Muscle of arm (tissue), 12 donors: ENCODE results near the gene PKN1. TPM values are rescaled to one million over a fixed set of nuclear protein-coding genes. Genes with fewer than 3 reads are reported as not detected.

Experiments
- DNase-seq: peaks from one replicate; pipeline ENCODE4 v3.0.0-alpha.2; 2013
- polyA plus RNA-seq, 12 donors: library from polyadenylated mRNA; unstranded; fragments of 120-200 nt; gene quantifications; one replicate each; pipeline ENCODE4 v1.2.1, GENCODE V29; 2013; ENCODE audit not compliant: insufficient read length in 12 of 12

Gene PKN1
- polyA plus RNA-seq, 12 donors, result 41.3 to 73.8 (median 53.7) TPM; not detected in 1

DNA sequence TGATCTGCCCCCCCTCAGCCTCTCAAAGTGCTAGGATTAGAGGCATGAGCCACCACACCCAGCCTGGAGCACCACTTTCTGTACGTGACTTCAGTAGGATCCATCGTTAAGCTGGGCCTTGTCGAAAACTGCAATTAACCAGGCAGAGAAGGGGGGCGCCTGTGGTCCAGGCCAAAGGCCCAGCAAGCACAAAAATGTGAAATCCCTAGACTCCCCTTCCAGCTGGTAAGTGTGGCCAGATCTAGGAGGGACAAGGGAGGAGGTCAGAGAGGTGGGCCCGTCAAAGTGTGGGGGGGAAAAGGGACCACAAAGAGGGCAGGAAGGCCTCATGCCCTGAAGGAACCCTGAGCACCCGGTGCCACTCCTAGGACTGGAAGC lies 27.7 kb upstream of the PKN1 start:
- no peak for DNase-seq

DNA sequence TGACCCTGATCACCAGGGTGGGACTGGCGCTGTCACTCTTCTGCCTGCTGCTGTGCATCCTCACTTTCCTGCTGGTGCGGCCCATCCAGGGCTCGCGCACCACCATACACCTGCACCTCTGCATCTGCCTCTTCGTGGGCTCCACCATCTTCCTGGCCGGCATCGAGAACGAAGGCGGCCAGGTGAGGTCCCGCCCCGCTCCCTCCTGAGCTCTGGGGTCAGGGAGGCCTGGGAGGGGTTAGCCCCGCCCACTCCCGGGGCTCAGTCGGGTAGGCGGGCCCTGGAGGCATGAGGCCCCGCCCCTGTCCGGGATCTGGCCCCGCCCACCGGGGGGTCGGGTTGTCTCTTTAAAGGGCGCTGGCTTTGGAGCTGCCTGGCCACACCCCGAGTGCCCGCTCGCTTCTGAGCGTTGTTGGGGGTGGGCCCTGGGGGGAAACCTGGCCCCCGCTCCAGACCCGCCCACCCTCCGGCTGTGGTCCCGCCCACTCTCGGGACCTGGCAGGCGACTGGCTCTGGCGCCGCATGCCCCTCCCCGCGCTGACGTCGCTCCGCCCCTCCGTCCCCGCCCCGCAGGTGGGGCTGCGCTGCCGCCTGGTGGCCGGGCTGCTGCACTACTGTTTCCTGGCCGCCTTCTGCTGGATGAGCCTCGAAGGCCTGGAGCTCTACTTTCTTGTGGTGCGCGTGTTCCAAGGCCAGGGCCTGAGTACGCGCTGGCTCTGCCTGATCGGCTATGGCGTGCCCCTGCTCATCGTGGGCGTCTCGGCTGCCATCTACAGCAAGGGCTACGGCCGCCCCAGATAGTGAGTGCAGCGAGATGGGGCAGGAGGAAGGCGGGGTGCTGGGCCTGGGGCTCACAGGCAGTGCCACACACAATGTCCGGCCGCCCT lies 27.1 kb upstream of the PKN1 start:
- DNase-seq, result peak; percentile 88

DNA sequence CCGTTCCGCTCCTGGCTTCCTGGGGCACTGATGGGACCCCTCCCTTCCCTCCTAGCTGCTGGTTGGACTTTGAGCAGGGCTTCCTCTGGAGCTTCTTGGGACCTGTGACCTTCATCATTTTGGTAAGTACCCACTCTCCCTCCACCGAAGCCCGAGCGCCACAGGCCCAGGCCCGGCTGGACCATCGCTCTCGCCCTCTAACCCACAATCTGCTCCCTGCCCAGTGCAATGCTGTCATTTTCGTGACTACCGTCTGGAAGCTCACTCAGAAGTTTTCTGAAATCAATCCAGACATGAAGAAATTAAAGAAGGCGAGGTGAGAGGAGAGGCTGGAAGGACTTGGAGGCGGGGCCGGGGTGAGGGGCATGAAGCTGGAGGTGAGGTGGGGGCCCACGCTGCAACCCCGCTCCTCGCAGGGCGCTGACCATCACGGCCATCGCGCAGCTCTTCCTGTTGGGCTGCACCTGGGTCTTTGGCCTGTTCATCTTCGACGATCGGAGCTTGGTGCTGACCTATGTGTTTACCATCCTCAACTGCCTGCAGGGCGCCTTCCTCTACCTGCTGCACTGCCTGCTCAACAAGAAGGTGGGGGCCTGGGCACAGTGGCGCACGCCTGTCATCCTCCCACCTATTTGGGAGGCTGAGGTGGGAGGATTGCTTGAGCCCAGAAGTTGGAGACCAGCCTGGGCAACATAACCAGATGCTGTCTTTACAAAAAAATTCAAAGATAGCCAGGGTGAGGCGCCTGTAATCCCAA lies 26.3 kb upstream of the PKN1 start:
- DNase-seq, result no peak

DNA sequence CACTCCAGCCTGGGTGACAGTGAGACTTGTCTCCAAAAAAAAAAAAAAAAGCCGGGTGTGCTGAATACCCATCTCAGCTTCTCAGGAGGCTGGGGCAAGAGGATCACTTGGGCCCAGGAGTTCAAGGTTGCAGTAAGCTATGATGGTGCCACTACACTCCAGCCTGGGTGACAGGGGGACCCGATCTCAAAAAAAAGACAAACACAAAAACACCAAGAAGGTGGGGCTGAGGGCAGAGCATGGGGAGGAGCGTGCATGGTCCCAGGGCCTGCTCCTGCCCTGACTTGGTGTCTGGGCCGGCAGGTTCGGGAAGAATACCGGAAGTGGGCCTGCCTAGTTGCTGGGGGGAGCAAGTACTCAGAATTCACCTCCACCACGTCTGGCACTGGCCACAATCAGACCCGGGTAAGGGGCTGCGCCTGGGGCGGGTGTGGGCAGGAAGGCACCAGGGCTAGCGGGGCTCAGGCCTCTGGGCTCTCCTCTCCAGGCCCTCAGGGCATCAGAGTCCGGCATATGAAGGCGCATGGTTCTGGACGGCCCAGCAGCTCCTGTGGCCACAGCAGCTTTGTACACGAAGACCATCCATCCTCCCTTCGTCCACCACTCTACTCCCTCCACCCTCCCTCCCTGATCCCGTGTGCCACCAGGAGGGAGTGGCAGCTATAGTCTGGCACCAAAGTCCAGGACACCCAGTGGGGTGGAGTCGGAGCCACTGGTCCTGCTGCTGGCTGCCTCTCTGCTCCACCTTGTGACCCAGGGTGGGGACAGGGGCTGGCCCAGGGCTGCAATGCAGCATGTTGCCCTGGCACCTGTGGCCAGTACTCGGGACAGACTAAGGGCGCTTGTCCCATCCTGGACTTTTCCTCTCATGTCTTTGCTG lies 25.3 kb upstream of the PKN1 start:
- DNase-seq, result no peak

DNA sequence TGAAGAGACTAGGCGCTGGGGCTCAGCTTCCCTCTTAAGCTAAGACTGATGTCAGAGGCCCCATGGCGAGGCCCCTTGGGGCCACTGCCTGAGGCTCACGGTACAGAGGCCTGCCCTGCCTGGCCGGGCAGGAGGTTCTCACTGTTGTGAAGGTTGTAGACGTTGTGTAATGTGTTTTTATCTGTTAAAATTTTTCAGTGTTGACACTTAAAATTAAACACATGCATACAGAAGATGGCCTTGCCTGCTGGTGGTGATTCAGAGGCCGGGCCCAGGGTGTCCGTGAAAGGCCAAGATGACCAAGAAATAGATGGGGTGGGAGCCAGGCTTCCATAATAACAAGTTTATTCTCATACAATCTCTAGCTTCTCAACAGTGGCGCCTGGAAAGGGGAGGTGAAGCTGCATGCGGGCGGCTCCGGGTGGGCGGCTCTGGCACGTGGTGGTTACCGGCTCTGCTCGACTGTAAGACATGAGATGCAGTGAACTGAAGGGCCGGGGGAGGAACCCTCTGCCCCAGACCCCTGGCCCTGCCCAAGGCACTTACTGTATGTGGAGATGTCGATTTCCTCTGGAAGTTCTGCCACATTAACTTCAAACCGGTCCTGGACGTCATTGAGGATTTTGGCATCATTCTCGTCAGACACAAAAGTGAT lies 24.5 kb upstream of the PKN1 start:
- DNase-seq, result no peak

DNA sequence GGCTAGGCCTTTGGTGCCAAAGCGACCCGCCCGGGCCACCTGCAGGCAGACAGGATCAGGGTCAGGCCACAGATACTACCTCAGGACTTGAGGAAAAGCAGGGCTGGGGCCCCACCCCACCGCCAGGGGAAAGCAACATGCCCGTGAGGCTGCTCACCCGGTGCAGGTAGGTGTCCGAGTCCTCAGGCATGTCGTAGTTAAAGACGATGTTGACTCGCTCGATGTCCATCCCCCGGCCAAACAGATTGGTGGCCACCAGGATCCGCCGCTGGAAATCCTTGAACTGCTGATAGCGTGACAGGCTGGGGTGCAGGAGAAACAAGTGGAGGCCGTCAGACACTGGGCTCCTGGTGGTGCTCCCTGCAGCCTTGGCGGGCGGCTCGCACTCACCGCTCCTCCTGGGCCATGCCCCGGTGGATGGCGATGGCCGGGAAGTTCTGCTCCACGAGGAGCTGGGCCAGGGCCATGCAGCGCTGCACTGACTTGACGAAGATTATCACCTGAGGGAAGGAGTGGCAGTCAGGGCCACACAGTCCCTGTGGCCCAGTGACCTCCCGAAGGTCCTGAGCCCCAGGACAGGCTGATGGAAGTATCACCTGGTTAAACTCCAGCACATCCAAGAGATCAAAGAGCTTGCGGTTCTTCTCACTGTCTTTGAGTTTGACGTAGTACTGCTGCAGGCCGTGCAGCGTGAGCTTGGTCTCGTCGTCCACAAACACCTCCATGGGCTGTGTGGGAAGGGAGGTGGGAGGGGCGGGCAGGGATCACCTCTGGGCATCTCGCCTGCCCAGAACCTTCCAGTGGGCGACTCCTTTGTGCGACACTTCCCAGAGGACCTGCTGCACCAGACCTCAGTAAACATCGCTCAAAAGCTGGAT lies 23.7 kb upstream of the PKN1 start:
- DNase-seq, result no peak

DNA sequence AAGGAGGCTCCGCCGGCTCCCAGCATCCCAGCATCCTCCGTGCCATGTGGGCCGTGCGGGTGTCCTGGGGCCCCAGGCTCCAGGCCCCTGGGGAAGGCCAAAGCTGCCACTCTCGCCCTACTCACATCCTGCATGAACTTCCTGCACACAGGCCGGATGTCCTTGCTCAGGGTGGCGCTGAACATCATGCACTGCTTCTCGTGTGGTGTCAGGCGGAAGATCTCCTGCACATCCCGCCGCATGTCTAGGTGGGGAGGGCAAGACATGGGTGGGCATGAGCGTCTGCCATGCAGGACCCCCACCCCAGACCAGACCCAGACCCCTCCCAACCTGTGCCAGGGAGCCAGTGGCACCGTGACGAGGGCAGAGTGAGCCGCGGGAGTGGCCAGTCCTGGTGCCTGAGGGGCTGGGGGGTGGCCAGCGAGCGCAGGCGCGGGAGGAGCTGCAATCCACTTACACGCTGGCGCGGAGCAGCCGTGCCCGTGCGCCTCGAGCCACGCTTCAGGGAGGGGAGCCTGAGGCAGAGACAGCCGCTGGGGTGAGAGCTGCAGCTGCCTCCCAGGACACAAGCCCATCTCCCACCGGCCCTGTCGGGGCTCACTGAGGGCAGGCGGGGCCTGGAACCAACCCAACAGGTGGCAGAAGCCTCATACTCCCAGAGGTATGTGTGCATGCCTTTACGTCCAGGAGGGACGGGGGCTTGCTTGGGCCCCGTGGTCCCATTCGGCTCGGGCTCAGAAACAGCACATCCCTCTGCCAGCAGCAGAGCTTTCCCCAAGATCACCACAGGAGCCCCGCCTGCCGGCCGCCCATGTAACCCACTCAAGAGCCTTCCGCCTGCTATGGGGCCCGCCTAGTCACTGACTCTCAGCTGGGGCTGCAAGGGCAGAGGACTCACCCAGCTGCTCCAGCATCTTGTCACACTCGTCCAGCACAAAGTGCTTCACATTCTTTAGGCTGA lies 22.7 kb upstream of the PKN1 start:
- DNase-seq, result no peak

DNA sequence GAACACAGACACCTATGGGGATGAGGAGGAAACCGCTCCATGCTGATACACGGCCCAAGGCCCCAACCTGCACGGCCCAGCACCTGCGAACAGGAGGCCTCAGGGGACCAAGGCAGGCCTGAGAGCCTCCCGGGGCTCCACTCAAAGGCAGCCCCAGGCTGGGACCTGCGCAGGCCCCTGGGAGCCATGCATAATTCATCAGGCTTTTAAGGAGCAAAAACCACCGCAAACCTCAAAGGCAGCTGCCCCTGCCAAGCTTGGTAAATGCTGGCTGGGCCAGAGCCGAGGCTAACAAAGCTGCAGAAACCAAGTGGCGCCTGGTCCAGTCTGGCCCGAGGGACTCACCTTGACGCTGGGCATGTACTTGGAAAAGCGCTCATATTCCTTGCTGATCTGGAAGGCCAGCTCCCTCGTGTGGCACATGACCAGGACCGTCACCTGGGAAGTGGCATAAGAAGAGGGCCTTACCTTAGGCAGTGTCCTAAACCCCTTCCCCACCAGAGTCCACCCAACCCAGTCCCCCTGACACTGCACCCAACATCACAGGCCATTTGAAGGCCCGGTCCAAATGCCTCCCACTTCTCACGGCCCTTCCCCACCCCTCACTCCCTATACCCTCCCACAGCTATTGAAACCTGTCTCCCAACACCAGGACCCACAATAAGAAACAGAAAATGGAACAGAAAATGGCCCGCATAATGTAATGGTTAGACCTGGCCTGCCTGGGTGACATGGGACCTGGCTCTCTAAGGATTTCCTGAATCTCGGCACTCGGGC lies 21.8 kb upstream of the PKN1 start:
- no peak for DNase-seq

DNA sequence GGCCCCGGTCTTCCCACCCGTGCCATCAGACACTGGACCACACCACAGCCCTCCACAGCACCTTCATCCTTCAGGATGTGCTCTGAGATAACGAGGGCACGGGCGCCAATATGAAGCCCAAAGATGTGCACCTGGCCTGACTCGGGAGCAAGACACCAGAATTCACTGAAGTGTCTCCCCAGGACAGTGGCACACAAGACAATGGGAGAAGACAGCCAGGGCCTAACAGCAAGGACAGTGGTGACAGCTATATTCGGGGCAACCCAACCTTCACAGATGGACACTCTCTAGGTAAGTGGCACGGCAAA lies 21.2 kb upstream of the PKN1 start:
- DNase-seq, result no peak

DNA sequence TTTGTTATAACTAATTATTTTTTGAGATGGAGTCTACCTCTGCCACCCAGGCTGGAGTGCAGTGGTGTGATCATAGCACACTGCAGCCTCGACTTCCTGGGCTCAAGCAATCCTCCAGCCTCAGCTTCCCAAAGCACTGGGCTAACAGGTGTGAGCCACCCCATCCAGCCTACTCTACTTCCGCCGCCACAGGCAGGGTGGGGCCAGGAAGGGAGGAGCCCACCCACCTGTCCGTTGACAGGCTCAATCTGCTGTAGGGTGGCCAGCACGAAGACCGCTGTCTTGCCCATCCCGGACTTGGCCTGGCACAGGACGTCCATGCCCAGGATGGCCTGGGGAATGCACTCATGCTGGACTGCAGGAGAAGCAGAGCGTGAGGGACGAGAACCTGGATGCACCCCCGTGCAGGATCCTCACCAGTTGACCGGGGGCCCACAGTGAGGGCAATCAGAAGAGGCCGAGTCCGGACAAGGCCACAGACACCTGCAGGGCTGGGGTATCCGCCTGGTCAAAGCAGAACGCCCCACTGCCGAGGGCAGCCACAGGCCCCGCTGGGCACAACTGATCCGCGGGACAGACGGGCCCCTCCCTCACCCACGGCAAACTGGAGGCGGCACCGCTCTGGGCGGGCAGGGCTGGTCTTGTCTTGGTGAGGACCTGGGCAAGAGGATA lies 20.6 kb upstream of the PKN1 start:
- no peak for DNase-seq

DNA sequence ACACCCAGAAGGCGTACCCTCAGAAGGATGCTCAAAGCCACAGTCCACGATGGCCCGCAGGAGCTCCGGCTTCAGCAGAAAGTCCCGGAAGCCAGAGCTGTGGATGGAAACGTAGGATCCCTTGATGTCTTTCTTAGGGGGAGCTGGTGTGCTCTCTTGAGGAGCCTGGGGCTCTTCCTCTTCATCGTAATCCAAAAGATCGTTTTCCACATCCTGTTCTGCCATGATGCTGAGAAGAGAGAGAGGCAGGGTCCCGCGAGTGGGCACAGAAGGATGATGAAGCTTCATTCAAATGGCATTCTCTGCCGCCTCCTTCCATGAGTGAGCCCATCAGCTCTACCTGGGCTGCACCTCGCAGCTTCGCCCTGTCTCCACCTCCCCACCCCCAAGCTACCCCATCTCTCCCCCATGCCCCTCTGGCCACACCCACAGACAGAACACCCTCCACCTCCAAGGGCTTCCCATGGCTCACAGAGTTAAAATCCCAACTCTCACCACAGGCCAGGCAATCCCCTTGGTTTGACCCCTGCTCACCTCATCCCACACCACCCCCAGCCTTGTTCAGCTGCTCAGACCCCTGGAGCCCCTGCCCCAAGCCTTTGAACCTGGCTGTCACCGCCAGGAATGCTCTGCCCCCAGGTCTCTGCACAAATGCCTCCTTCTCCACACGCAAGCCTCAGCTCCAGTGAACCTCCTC lies 20.0 kb upstream of the PKN1 start:
- no peak for DNase-seq

DNA sequence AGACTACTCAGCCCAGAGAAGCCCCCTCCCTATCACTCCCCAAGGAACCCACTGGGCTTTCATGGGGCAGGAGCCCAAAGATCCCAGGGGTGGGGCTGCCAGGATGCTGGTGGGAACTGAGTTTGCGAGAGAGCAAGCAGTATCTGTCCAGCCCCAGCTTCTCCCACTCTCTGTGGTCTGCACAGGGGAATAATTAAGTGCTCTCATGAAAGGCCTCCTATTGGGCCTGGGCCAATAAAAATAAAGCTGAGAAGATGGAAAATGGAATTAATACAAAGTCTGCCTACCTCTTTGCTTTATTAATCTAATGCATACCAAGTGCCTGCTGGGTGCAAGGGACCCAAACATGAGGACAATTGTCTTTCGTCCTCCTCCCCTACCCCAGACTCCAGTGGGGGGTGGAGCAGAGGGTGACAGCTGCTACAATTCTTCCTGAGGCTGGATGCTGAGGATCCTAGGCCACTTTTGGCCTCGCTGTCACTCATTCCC lies 19.4 kb upstream of the PKN1 start:
- DNase-seq, result no peak

DNA sequence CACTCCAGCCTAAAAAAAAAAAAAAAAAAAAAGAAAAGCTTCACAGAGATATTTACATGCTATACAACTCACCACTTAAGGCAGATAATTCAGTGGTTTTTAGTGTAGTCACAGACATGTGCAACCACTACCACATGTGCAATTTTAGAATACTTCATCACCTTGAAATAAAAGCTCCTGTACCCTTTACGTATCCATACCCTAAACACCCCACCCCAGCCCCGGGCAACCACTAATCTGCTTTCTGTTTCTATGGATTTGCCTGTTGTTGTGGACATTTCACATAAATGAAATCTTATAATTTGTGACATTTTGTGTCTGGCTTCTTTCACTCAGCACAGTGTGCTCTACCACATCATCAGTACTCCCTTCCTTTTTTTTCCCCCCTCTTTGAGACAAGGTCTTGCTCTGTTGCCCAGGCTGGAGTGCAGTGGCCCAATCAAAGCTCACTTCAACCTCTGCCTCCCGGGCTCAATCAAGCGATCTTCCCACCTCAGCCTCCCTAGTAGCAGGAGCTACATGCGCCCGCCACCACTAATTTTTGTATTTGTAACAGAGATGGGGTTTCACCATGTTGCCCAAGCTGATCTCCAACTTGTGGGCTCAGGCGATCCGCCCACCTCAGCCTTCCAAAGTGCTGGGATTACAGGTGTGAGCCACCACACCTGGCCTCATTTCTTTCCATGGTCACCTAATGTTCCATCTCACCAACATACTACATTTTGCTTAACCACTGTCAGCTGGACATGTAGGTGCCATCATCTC lies 18.0 kb upstream of the PKN1 start:
- DNase-seq, result no peak

DNA sequence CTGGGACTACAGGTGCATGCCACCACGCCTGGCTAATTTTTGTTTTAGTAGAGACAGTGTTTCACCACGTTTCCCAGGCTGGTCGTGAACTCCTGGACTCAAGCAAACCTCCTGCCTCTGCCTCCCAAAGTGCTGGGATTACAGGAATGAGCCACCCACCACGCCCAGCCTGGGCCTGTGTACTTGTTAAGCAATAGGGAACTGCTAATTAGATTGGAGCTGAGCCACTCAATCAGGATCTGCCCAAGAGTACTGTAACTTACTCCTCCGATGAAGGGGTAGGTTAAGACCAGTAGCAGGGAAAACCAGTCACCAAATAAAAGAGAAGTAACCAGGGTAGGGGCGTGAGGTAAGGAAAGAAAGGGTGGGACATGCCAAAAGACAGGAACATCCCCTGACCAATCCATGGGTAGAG lies 16.3 kb upstream of the PKN1 start:
- DNase-seq, result no peak

DNA sequence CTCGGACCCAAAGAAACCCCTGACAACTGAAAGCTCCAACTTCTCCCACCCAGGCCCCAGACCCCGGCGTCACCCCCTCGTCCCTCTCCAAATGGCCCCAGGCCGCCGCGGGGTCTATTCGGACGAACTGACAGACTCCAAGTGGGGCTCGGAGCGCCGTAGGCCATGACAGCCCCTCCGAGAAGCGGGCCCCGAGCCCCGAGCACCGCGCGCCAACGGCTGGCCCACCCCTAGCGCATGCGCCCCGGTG lies 14.3 kb upstream of the PKN1 start:
- DNase-seq, result no peak

DNA sequence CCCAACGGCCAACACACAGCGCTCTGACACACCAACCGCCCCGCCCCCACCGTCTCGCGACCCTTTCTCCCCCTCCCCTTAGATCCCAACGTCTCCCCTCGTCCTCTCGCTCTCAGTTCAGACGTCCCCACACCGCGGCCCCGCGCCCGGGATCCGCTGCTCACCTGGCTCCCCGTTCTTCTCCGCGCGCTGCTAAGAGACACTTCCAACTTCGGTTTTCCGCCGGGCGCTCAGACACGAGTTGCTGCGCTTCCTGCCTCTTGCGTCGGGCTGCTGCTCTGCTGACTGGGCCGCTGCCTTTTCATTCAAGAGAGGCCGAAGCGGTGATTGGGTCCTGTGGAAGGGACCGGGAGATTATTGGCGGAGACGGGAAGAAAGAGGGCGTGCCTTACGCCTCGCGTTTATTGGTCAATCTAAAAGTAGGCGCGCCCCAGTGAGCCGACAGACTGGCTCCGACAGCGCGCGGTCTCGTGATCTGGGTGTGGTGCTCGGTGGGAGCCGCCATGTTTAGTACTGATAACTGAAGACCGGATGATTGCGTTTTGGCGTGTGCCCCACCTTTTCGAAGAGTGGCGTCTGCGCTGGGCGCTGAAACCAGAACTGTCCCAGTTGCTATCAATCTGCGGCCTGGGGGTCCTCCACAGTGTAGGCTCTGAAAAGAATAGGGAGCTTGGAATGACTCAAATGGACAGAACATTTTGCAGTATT lies 13.8 kb upstream of the PKN1 start, which contains the start of gene DDX39A:
Gene DDX39A, minus strand, starts transcription at position 236 of the 708 bp plus-strand sequence. CDS start 6,121 bp downstream, outside the sequence.
- peak; percentile 99 for DNase-seq
